T-helper 2 cell treated with Interferon-gamma antibody and Interleukin-4, amounts not matched to agents 5 μg/mL and 100 μg/mL, for 36 hours (primary cell): ENCODE results near the gene MAVS.
"Not testable (repeated sequence)": the region's sequence is repeated elsewhere in the genome, so short reads cannot be mapped to it uniquely, and the experiment has no call there.

Source experiments
- DNase-seq: peaks from one replicate; pipeline ENCODE4 v3.0.0; 2021; ENCODE audit warnings: low spot score
- H3K27ac Mint-ChIP-seq: one replicate; pipeline ENCODE4 v1.8.0; 2021; ENCODE audit warnings: mild to moderate bottlenecking, mixed read lengths
- H3K27me3 Mint-ChIP-seq: one replicate; pipeline ENCODE4 v1.8.0; 2021; ENCODE audit warnings: low read depth, mixed read lengths
- H3K36me3 Mint-ChIP-seq: one replicate; pipeline ENCODE4 v1.8.0; 2021; ENCODE audit warnings: low read depth, mixed read lengths
- H3K4me1 Mint-ChIP-seq: one replicate; pipeline ENCODE4 v1.8.0; 2021; ENCODE audit warnings: low read depth, mixed read lengths
- H3K4me3 Mint-ChIP-seq: one replicate; pipeline ENCODE4 v1.8.0; 2022; ENCODE audit warnings: mild to moderate bottlenecking, moderate library complexity, mixed read lengths
- H3K9me3 Mint-ChIP-seq: one replicate; pipeline ENCODE4 v1.8.0; 2021; ENCODE audit warnings: mixed read lengths

MAVS gene

DNA sequence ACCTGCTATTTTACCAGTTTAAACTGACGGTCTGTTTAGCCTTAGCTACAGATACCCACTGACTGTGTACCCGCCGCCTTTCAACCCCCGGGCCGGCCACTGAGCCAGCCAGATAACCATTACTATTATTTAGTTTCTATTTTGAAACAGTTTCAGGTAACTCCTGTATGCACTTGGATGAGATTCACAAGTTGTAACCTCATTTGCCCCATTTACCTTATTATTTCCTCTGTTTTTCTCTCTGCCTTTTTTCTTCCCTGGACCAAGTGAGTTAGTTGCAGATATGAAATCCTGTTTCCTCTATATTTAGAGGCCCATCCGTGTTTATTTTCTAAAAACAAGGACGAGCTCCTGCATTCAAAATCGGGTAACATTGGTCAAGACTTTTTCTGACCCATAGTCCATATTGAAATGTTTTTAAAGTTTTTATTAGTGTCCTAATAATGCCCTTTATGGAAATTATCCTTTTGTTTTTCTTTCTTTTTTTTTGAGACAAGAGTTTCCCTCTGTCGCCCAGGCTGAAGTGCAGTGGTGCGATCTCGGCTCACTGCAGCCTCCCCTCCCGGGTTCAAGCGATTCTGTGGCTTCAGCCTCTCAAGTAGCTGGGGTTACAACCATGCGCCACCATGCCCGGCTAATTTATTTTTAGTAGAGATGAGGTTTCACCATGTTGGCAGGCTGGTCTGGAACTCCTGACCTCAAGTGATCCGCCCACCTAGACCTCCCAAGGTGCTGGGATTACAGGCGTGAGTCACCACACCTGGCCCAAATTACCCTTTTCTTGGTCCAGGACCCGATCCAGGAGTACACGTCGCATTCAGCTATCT, 25.5 kb upstream of the MAVS start:
- H3K36me3 Mint-ChIP-seq: peaks cover 9% of the 10 kb centered on the region
- peak overlapping the region; percentile 86 for H3K4me3 Mint-ChIP-seq
- H3K27me3 Mint-ChIP-seq: no peaks in the 10 kb centered on the region
- no peak for DNase-seq
- peak overlapping the region; percentile 92 for H3K27ac Mint-ChIP-seq
- peaks cover 34% of the 10 kb centered on the region for H3K4me1 Mint-ChIP-seq
- H3K9me3 Mint-ChIP-seq: no peaks in the 10 kb centered on the region

DNA sequence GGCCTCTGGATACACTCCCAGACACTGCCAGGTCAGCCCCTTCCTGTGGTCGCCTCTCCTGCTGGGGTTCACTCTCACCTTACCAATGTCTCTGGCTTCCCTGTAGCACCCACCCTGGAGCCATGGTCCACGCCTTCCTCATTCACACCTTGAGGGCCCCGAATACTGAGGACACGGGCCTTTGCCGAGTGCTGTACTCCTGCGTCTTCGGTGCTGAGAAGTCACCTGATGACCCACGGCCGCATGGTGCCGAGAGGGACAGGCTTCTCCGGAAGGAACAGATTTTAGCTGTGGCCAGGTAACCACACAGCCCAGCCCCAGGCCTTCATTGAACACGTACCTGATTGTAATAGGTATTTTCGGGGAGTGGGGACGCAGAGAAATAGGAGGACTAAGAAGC, 24.6 kb upstream of the MAVS start:
- DNase-seq: no peak
- Mint-ChIP-seq H3K9me3 (no peaks in the 10 kb centered on the region), H3K4me3 (peak overlapping the region; percentile 86), H3K36me3 (peaks cover 9% of the 10 kb centered on the region), H3K27ac (peak overlapping the region; percentile 92), H3K27me3 (no peaks in the 10 kb centered on the region), H3K4me1 (peaks cover 27% of the 10 kb centered on the region)

DNA sequence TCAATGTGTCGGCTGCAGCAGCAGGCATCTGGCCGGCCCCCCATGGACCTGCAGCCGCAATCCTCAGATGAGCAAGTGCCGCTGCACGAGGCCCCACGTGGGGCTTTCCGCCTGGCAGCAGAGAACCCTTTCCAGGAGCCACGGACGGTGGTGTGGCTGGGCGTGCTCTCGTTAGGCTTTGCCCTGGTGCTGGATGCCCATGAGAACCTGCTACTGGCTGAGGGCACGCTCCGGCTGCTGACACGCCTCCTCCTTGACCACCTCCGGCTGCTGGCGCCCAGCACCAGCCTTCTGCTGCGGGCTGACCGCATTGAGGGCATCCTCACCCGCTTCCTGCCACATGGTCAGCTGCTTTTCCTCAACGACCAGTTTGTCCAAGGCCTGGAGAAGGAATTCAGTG, 22.8 kb upstream of the MAVS start:
- Mint-ChIP-seq H3K9me3 (no peaks in the 10 kb centered on the region), H3K36me3 (peaks cover 9% of the 10 kb centered on the region), H3K27ac (no peak overlapping the region), H3K4me1 (peaks cover 17% of the 10 kb centered on the region), H3K4me3 (no peak overlapping the region), H3K27me3 (no peaks in the 10 kb centered on the region)
- DNase-seq: no peak

DNA sequence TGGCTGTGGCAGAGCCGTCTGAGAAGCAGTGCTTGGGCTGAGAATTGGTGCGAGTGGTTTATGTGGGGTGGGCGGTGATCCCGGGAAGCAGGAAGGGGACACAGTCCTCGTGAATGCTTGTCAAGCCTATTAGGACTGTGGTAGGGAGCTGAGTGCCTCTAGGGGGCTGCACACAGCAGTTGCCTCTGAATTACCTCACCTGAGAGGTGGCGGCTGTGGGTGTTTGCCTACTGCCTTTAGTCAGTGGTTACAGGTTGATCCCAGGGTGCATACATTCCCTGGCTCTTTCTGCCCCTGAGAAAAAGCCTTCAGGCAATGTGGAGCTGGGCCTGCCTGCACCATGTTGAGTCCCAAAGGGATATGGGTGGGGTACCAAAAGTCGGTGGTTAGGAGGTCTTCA, 21.1 kb upstream of the MAVS start:
- Mint-ChIP-seq H3K27ac (no peak overlapping the region), H3K9me3 (no peaks in the 10 kb centered on the region), H3K27me3 (no peaks in the 10 kb centered on the region), H3K36me3 (peaks cover 13% of the 10 kb centered on the region), H3K4me1 (peaks cover 7% of the 10 kb centered on the region), H3K4me3 (no peak overlapping the region)
- no peak for DNase-seq

DNA sequence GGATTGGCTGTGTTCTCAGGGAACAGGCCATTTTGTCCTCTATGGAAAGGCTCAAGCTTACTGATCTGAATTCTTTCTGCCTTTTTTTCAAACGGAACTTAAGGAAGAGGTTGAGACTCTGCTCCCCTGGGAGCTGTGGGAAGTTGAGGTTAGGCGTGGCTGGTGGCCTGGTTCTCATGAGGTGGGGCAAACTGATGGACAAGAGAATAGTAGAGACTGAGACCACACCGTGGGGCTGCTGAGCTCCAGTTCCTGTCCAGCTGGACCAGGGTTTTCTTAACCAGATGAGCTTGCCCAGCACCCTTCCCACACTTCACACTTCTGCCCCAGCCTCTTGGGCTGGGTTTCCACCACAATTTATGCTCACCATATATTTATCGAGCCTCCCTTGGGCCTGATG, 20.2 kb upstream of the MAVS start:
- H3K4me1 Mint-ChIP-seq: peaks cover 5% of the 10 kb centered on the region
- no peaks in the 10 kb centered on the region for H3K27me3 Mint-ChIP-seq
- no peak overlapping the region for H3K27ac Mint-ChIP-seq
- DNase-seq: no peak
- H3K9me3 Mint-ChIP-seq: no peaks in the 10 kb centered on the region
- H3K36me3 Mint-ChIP-seq: peaks cover 13% of the 10 kb centered on the region
- H3K4me3 Mint-ChIP-seq: no peak overlapping the region

DNA sequence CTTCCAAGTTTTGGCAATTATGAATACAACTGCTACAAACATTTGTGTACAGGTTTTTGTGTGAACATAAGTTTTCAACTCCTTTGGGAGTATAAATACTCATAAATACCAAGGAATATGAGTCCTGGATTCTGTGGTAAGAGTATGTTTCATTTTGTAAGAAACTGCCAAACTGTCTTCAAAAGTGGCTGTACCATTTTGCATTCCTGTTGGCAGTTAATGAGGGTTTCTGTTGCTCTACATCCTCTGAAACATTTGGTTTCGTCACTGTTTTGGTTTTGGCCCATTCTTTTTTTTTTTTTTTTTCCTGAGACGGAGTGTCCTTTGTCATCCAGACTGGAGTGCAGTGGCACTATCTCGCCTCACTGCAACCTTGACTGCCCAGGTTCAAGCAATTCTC, 17.8 kb upstream of the MAVS start:
- no peak overlapping the region for H3K4me3 Mint-ChIP-seq
- H3K9me3 Mint-ChIP-seq: no peaks in the 10 kb centered on the region

DNA sequence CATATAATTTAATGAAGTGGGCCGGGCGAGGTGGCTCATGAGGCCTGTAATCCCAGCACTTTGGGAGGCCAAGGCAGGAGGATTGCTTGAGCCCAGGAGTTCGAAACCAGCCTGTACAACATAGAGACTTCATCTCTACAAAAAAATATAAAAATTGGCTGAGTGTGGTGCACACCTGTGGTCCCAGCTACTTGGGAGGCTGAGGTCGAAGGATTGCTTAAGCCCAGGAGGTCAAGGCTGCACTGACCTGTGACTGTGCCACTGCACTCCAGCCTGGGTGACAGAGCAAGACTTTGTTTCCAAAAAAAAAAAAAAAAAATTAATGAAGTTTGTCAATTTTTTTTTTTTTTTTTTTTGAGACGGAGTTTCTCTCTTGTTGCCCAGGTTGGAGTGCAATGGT, 16.7 kb upstream of the MAVS start:
- not testable (repeated sequence) for H3K36me3 Mint-ChIP-seq, H3K4me3 Mint-ChIP-seq, DNase-seq, H3K27ac Mint-ChIP-seq, H3K9me3 Mint-ChIP-seq, H3K27me3 Mint-ChIP-seq, H3K4me1 Mint-ChIP-seq

More for the DNA sequence above, 17.8 kb upstream of the MAVS start:
- H3K4me1 Mint-ChIP-seq: no peaks in the 10 kb centered on the region
- peaks cover 9% of the 10 kb centered on the region for H3K36me3 Mint-ChIP-seq
- DNase-seq: no peak
- H3K27me3 Mint-ChIP-seq: no peaks in the 10 kb centered on the region
- H3K27ac Mint-ChIP-seq: no peak overlapping the region

DNA sequence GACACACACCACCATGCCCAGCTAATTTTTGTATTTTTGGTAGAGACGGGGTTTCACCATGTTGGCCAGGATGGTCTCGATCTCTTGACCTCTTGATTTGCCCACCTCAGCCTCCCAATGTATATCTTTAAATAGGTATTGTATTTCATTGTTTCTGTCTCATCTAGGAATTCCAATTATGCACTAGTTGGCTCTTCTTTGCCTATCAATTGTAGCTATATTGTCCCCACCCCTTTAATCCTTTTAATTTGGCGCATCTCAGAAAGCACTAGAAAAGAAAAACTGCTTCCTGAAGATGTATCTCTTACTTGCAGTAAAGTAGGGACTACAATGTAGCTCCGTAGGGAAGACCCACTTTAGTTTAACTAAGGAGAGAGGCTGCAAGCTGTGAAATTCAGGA, 10.5 kb upstream of the MAVS start:
- Mint-ChIP-seq H3K4me1 (peaks cover 11% of the 10 kb centered on the region), H3K27me3 (no peaks in the 10 kb centered on the region), H3K4me3 (no peak overlapping the region), H3K36me3 (no peaks in the 10 kb centered on the region), H3K9me3 (no peaks in the 10 kb centered on the region), H3K27ac (no peak overlapping the region)
- DNase-seq: no peak

DNA sequence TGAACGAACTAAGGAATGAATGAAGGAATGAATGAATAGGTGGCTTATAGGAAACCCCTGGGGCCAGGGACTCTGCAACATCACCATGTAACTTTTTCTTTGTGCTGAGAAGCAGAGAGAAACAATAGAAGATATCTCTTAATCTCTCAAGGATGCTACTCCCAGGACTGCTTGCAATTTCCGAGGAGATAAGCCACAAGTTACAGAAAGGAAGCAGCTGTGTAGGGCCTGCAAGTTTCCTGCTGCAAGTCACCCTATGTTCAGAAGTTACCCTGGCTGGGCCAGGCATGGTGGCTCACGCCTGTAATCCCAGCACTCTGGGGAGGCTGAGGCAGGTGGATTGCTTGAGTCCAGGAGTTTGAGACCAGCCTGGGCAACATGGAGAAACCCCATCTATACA, 7.3 kb upstream of the MAVS start:
- Mint-ChIP-seq H3K4me3 (peak overlapping the region; percentile 25), H3K27me3 (no peaks in the 10 kb centered on the region), H3K9me3 (no peaks in the 10 kb centered on the region), H3K4me1 (peaks cover 11% of the 10 kb centered on the region), H3K36me3 (no peaks in the 10 kb centered on the region), H3K27ac (peak overlapping the region; percentile 4)
- DNase-seq: no peak

DNA sequence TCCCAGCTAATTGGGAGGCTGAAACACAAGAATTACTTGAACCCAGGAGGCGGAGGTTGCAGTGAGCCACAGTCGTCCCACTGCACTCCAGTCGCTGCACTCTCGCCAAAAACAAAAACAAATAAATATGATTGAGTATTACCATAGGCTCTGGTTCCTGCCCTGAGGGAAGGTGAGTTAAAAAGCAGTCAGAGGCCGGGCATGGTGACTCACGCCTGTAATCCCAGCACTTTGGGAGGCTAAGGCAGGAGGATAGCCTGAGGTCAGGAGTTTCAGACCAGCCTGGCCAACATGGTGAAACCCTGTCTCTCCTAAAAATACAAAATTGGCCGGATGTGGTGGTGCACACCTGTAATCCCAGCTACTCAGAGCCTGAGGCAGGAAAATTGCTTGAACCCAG, 6.4 kb upstream of the MAVS start:
- H3K4me3 Mint-ChIP-seq, H3K36me3 Mint-ChIP-seq, DNase-seq, H3K9me3 Mint-ChIP-seq, H3K27ac Mint-ChIP-seq, H3K27me3 Mint-ChIP-seq: not testable (repeated sequence)
- H3K4me1 Mint-ChIP-seq: peaks cover 11% of the 10 kb centered on the region

DNA sequence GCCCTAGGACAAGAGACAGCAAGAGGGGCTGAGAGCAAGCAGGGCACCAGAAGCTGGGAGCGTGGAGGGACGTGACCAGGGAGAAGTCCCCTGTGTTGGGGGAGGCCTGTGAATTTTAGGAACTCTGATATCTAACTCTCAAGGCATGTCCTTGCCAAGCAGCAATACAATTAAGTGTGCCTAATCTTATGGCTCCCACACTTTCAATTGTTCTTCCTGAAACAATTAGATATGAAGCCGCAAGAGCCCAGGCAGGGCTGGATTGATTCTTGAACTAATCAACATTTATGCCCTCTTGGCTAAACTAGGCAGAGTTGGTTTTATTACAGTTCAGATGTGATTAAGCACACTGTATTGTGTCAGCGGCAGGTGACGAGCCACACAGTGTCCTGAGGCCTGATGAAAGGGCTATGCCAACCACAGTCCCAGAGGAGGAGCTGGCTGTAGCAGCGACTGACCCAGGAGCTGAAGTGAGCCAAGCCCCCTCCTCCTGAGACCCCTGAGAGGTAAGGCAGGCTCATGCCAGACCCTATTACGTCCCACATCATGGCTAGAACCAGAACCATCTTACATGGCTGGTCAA, 4.2 kb upstream of the MAVS start:
- Mint-ChIP-seq H3K4me1 (peaks cover 18% of the 10 kb centered on the region), H3K9me3 (no peaks in the 10 kb centered on the region), H3K27me3 (no peaks in the 10 kb centered on the region), H3K36me3 (peaks cover 2% of the 10 kb centered on the region), H3K27ac (no peak overlapping the region), H3K4me3 (no peak overlapping the region)
- DNase-seq: no peak

DNA sequence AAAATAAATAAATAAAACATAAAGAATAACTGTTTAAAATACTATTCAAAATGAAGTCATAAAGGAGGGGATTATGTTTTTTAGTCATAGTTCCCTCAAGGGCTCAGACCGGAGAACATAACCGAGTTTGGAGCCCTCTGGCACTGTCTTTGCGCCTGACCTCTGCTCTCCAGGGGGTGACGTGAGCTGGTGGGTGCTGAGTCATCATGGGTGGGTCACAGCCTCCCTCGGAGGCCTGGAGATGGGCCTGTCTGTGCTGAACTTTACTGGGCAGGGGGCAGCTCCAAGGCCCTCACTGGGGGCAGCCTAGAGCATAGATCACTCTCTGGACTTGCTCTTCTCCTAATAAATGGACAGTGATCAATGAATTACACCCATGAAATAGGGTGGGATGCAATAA, 3.1 kb upstream of the MAVS start:
- H3K27me3 Mint-ChIP-seq: no peaks in the 10 kb centered on the region
- no peak overlapping the region for H3K27ac Mint-ChIP-seq
- no peaks in the 10 kb centered on the region for H3K9me3 Mint-ChIP-seq
- H3K36me3 Mint-ChIP-seq: peaks cover 5% of the 10 kb centered on the region
- peaks cover 23% of the 10 kb centered on the region for H3K4me1 Mint-ChIP-seq
- DNase-seq: no peak
- no peak overlapping the region for H3K4me3 Mint-ChIP-seq

DNA sequence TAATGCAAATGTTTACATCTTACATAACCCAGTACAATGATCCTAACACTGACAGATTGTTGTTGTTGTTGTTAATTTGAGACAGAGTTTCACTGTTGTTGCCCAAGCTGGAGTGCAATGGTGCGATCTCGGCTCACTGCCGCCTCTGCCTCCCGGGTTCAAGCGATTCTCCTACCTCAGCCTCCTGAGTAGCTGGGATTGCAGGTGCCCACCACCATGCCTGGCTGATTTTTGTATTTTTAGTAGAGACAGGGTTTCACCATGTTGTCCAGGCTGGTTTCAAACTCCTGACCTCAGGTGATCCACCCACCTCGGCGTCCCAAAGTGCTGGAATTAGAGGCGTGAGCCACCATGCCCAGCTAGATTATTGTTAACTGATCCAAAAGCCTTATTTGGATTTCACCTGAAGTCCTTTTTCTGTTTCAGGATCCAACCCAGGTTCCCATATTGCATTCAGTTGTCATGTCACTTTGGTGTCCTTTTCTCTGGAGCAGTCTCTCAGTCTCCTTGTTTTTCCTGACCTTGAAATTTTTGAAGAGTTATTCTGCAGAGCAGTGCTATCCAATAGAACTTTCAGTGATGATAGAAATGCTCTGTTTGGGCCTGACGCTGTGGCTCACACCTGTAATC, 2.5 kb upstream of the MAVS start:
- not testable (repeated sequence) for H3K27me3 Mint-ChIP-seq, H3K36me3 Mint-ChIP-seq, H3K27ac Mint-ChIP-seq

DNA sequence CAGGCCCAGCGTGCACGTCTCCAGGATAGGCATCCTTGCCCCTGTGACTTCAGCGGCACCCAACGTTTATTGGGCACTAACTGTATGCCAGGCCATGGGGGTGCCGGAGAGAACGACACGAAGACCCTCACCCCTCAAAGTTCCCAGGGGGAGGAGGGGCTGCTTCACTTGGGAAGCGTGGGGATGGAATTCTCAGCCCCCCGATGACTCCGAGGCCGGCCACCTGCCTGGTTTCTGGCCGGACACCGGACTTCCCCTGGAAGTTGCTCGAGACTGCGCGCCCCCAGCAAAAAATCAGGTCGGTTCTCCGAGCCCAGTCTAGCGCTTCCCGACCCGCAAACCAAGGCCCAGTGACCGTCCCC, 275 bp upstream of the MAVS start:
- Mint-ChIP-seq H3K27me3 (no peaks in the 10 kb centered on the region), H3K4me3 (peak overlapping the region; percentile 90), H3K27ac (peak overlapping the region; percentile 82), H3K36me3 (peaks cover 15% of the 10 kb centered on the region), H3K9me3 (no peaks in the 10 kb centered on the region), H3K4me1 (peaks cover 18% of the 10 kb centered on the region)
- no peak for DNase-seq

More for the DNA sequence above, 2.5 kb upstream of the MAVS start:
- not testable (repeated sequence) for H3K9me3 Mint-ChIP-seq, H3K4me3 Mint-ChIP-seq, DNase-seq
- H3K4me1 Mint-ChIP-seq: peaks cover 24% of the 10 kb centered on the region
